SK-N-SH treated with all-trans-retinoic acid at 6 μM for 48 hours (cell line): ENCODE measurements around the gene LRBA.

Source experiments
- GLIS3 ChIP-seq: fragments of 250-450 bp; sonication (Bioruptor Pico); IDR thresholded peaks from 2 replicates; pipeline ENCODE4 v1.5.0; 2020; ENCODE audit warnings: mild to moderate bottlenecking, moderate library complexity
- RARB ChIP-seq: fragments of 250-450 bp; sonication (Bioruptor Pico); IDR thresholded peaks from 2 replicates; pipeline ENCODE4 v1.8.0; 2021; ENCODE audit warnings: mild to moderate bottlenecking, moderate library complexity
- ZFP3 ChIP-seq: fragments of 250-450 bp; sonication (Bioruptor Pico); IDR thresholded peaks from 2 replicates; pipeline ENCODE4 v1.5.0; 2020; ENCODE audit warnings: mild to moderate bottlenecking, moderate library complexity
- ZFP30 ChIP-seq: fragments of 450-650 bp; formaldehyde crosslinking; IDR thresholded peaks from 2 replicates; pipeline ENCODE4 v1.5.0; 2022; ENCODE audit warnings: mild to moderate bottlenecking, moderate library complexity
- ZNF70 ChIP-seq: fragments of 450-650 bp; formaldehyde crosslinking; IDR thresholded peaks from 2 replicates; pipeline ENCODE4 v1.5.0; 2020; ENCODE audit warnings: mild to moderate bottlenecking, moderate library complexity
- TF ChIP-seq, protein P1 (sequence below): fragments of 250-450 bp; sonication (Bioruptor Pico); IDR thresholded peaks from 2 replicates; pipeline ENCODE4 v1.8.0; 2020; ENCODE audit warnings: mild to moderate bottlenecking, moderate library complexity, borderline replicate concordance

DNA sequence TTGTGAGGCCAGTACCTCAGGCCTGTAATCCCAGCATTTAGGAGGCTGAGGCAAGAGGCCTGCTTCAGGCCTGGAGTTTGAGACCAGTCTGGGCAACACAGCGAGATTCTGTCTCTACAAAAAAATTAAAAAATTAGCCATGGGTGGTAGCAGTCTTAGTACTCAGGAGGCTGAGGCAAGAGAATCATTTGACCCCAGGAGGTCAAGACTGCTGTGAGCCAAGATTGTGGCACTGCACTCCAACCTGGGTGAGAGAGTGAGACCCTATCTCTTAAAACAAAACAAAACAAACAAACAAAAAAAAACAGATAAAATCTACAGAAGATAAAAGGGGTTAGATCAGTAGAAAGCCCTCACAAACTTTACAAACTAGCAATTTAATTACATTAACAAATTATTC lies 352.4 kb downstream of the LRBA start:
- TF ChIP-seq ZFP30 = no peak
- TF ChIP-seq ZNF70 = no peak
- TF ChIP-seq RARB (CRISPR knock-in tag) = no peak
- no peak for TF ChIP-seq ZFP3 (CRISPR knock-in tag)
- TF ChIP-seq, protein P1, sequence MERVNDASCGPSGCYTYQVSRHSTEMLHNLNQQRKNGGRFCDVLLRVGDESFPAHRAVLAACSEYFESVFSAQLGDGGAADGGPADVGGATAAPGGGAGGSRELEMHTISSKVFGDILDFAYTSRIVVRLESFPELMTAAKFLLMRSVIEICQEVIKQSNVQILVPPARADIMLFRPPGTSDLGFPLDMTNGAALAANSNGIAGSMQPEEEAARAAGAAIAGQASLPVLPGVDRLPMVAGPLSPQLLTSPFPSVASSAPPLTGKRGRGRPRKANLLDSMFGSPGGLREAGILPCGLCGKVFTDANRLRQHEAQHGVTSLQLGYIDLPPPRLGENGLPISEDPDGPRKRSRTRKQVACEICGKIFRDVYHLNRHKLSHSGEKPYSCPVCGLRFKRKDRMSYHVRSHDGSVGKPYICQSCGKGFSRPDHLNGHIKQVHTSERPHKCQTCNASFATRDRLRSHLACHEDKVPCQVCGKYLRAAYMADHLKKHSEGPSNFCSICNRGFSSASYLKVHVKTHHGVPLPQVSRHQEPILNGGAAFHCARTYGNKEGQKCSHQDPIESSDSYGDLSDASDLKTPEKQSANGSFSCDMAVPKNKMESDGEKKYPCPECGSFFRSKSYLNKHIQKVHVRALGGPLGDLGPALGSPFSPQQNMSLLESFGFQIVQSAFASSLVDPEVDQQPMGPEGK (CRISPR knock-in tag) = no peak
- no peak for TF ChIP-seq GLIS3 (CRISPR knock-in tag)
